Sigmoid colon (tissue), 4 donors: ENCODE data around the gene CD300A.
A peak's percentile ranks its signal among the peaks of the same experiment; 100 is the strongest.

ENCODE experiments used
- CTCF ChIP-seq, 4 experiments: fragments of 450-650 bp in 3 of 4; fragments of 200-600 bp in 1 of 4; IDR thresholded peaks; one replicate each; pipeline ENCODE4 v1.5.1; 2016 to 2019; ENCODE audit warnings: antibody characterized with exemption in 4 of 4, mild to moderate bottlenecking in 3 of 4, moderate library complexity in 2 of 4
- POLR2A ChIP-seq, 2 donors: fragments of 450-650 bp; IDR thresholded peaks; one replicate each; pipeline ENCODE4 v1.6.1; 2016; ENCODE audit warnings: antibody characterized with exemption in 2 of 2, mild to moderate bottlenecking in 2 of 2, moderate library complexity in 2 of 2
- POLR2AphosphoS5 ChIP-seq, 4 donors: sonication (generic); formaldehyde crosslinking; IDR thresholded peaks; one replicate each; pipeline ENCODE4 v1.6.1; 2017; ENCODE audit warnings: antibody characterized with exemption in 4 of 4

GRCh38 chr17:74430706-74431567 is 35.5 kb upstream of the CD300A start:
- TF ChIP-seq CTCF (IDR thresholded peaks at IDR 0.05) = no peak
- TF ChIP-seq POLR2A (IDR thresholded peaks at IDR 0.05) = peak; percentile 14 to 19
- TF ChIP-seq POLR2AphosphoS5 (IDR thresholded peaks at IDR 0.05) = peak; percentile 41 to 76 (median 74)
